Fibroblast of lung (primary cell): ENCODE results near the gene MINK1.

Source experiments
- CTCF ChIP-seq, 2 donors: IDR thresholded peaks in 1 of 2; conservative IDR thresholded peaks in 1 of 2; 1 replicate in 1 of 2; 2 replicates in 1 of 2; pipeline ENCODE4 v1.5.1; 2011 to 2012; ENCODE audit warnings: low read length in 2 of 2, control low read depth in 1 of 2, inconsistent platforms in 1 of 2, low read depth in 1 of 2, mild to moderate bottlenecking in 1 of 2
- EZH2 ChIP-seq: IDR thresholded peaks from 2 replicates; pipeline ENCODE4 v1.5.1; 2012; ENCODE audit warnings: low read length, control low read depth, mild to moderate bottlenecking; ENCODE audit errors: missing control alignments

GRCh38 chr17:4892499-4893221 lies 59.5 kb downstream of the MINK1 start:
- TF ChIP-seq EZH2 = no peak
- no peak for TF ChIP-seq CTCF (conservative IDR thresholded peaks at IDR 0.05 in 1 of 2, IDR thresholded peaks at IDR 0.05 in 1 of 2; ENCODE audit: low read depth in 1 of 2, low read length in 2 of 2)
